CD14-positive monocyte (primary cell): ENCODE measurements around the gene GAS1. TPM values are rescaled to one million over a fixed set of nuclear protein-coding genes. Genes with fewer than 3 reads are reported as not detected.

ENCODE experiments used
- DNase-seq, 3 donors: peaks; one replicate each; pipeline ENCODE4 v3.0.0-alpha.2; 2011 to 2022
- H2AFZ ChIP-seq: 2 replicates; pipeline ENCODE4 v1.6.0; 2012; ENCODE audit warnings: mild to moderate bottlenecking, low read depth, low read length, inconsistent platforms; ENCODE audit not compliant: insufficient read depth, poor library complexity, severe bottlenecking
- H3K27ac ChIP-seq, 2 donors: 1 replicate in 1 of 2; 2 replicates in 1 of 2; pipeline ENCODE4 v1.5.1; 2012 to 2013; ENCODE audit warnings: low read length in 2 of 2, control low read depth in 1 of 2, inconsistent platforms in 1 of 2, low read depth in 1 of 2, mild to moderate bottlenecking in 1 of 2
- H3K27me3 ChIP-seq, 2 donors: one replicate each; pipeline versions ENCODE4 v1.6.0 to v1.6.1; 2011 to 2013; ENCODE audit warnings: low read length in 2 of 2; ENCODE audit not compliant: control insufficient read depth in 2 of 2, insufficient read depth in 2 of 2
- H3K36me3 ChIP-seq, 2 donors: replicated peaks in 1 of 2; 1 replicate in 1 of 2; 2 replicates in 1 of 2; pipeline versions ENCODE4 v1.5.1 to v1.6.1; 2012 to 2013; ENCODE audit warnings: low read length in 2 of 2, control low read depth in 1 of 2, inconsistent platforms in 1 of 2, mild to moderate bottlenecking in 1 of 2; ENCODE audit not compliant: insufficient read depth in 2 of 2, control insufficient read depth in 1 of 2
- H3K4me1 ChIP-seq, 2 donors: 1 replicate in 1 of 2; 2 replicates in 1 of 2; pipeline versions ENCODE4 v1.5.1 to v1.6.1; 2012 to 2013; ENCODE audit warnings: low read length in 2 of 2, control low read depth in 1 of 2, inconsistent platforms in 1 of 2, mild to moderate bottlenecking in 1 of 2, moderate library complexity in 1 of 2; ENCODE audit not compliant: insufficient read depth in 2 of 2, control insufficient read depth in 1 of 2
- H3K4me2 ChIP-seq: replicated peaks from 2 replicates; pipeline ENCODE3; 2012; ENCODE audit warnings: low read length, moderate library complexity, mild to moderate bottlenecking; ENCODE audit not compliant: poor library complexity, severe bottlenecking; ENCODE audit errors: extremely low read depth
- H3K4me3 ChIP-seq, 3 experiments: fragments of 200-600 bp in 1 of 3; sonication (generic) in 1 of 3; replicated peaks in 1 of 3; 1 replicate in 2 of 3; 2 replicates in 1 of 3; pipeline ENCODE4 v1.5.1; 2011 to 2013; ENCODE audit warnings: low read length in 3 of 3, mild to moderate bottlenecking in 3 of 3, control low read depth in 2 of 3, low read depth in 2 of 3, inconsistent platforms in 1 of 3, moderate library complexity in 1 of 3
- H3K79me2 ChIP-seq: 2 replicates; pipeline ENCODE4 v1.6.0; 2012; ENCODE audit warnings: mild to moderate bottlenecking, control low read depth, inconsistent platforms, low read length, moderate library complexity; ENCODE audit not compliant: insufficient read depth
- H3K9ac ChIP-seq: 2 replicates; pipeline ENCODE4 v1.6.0; 2017; ENCODE audit warnings: low read length, mild to moderate bottlenecking; ENCODE audit not compliant: insufficient read depth, poor library complexity, severe bottlenecking
- H3K9me3 ChIP-seq, 2 donors: replicated peaks in 1 of 2; 1 replicate in 1 of 2; 2 replicates in 1 of 2; pipeline versions ENCODE4 v1.5.1 to v1.6.1; 2012 to 2013; ENCODE audit warnings: low read length in 2 of 2, control low read depth in 1 of 2; ENCODE audit not compliant: control insufficient read depth in 1 of 2, insufficient read depth in 1 of 2
- H4K20me1 ChIP-seq: 2 replicates; pipeline ENCODE4 v1.6.0; 2012; ENCODE audit warnings: mild to moderate bottlenecking, low read length, control low read depth, moderate library complexity; ENCODE audit not compliant: insufficient read depth
- H3K27ac Mint-ChIP-seq, 7 donors: one replicate each; pipeline ENCODE4 v1.8.0; 2020; ENCODE audit warnings: mild to moderate bottlenecking in 7 of 7, mixed read lengths in 7 of 7, moderate library complexity in 6 of 7, inconsistent platforms in 2 of 7
- H3K27me3 Mint-ChIP-seq, 3 donors: one replicate each; pipeline ENCODE4 v1.8.0; 2021 to 2022; ENCODE audit warnings: low read depth in 3 of 3, mild to moderate bottlenecking in 3 of 3, mixed read lengths in 3 of 3, moderate library complexity in 3 of 3, inconsistent platforms in 1 of 3
- H3K36me3 Mint-ChIP-seq, 2 donors: one replicate each; pipeline ENCODE4 v1.8.0; 2020; ENCODE audit warnings: mixed read lengths in 2 of 2, inconsistent platforms in 1 of 2, mild to moderate bottlenecking in 1 of 2
- H3K4me1 Mint-ChIP-seq: one replicate; pipeline ENCODE4 v1.8.0; 2020; ENCODE audit warnings: mild to moderate bottlenecking, mixed read lengths
- H3K4me3 Mint-ChIP-seq, 2 donors: one replicate each; pipeline ENCODE4 v1.8.0; 2020; ENCODE audit warnings: mild to moderate bottlenecking in 2 of 2, mixed read lengths in 2 of 2, moderate library complexity in 1 of 2
- H3K9me3 Mint-ChIP-seq, 7 donors: one replicate each; pipeline ENCODE4 v1.8.0; 2020 to 2022; ENCODE audit warnings: mixed read lengths in 7 of 7, mild to moderate bottlenecking in 6 of 7, moderate library complexity in 6 of 7, inconsistent platforms in 2 of 7
- WGBS: methylation state at CpG from one replicate; pipeline ENCODE4 v1.1.5; 2013; ENCODE audit warnings: missing lambda C conversion rate; ENCODE audit not compliant: insufficient coverage; 5-methylcytosine and 5-hydroxymethylcytosine counted together
- intact Hi-C, 2 donors: fragments of 100-400 bp; cut with micrococcal nuclease; formaldehyde crosslinking; loops; one replicate each; pipeline versions ENCODE4 v1.15.0 to v1.15.1; 2023
- polyA plus RNA-seq, 3 donors: library from polyadenylated mRNA; depleted of rRNA in 1 of 3; unstranded in 2 of 3; stranded (reverse) in 1 of 3; fragments of 300-500 nt in 2 of 3; fragments of >200 nt in 1 of 3; fragmentation: Illumina TruSeq in 2 of 3; gene quantifications; 1 replicate in 2 of 3; 2 replicates in 1 of 3; pipeline ENCODE4 v1.2.3, GENCODE V29; 2012 to 2021
- TF ChIP-seq, protein P1 (sequence below): fragments of 200-600 bp; IDR thresholded peaks from one replicate; pipeline ENCODE4 v1.8.0; 2022; ENCODE audit warnings: antibody characterized with exemption, mild to moderate bottlenecking

Gene GAS1
- polyA plus RNA-seq, 3 donors, result 0.12 to 0.20 (median 0.18) TPM

DNA sequence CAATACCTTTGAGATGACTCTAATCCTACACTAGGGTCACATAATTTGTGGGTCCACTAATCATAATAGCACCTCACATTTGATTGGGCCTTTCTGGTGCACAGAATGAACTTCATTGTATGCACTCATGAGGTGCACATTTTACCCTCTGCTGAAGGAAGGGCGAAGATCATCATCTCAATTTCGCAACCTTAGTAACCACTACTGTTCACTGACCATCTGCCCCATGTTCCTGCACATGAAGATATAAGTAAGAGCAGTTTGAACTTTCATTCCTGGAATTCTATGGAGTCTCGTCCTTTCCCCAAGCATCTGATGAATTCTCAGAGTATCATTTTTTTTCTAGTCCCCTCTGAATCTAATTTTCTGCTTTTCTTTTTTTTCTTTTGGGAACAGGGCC, 21.2 kb downstream of the GAS1 start:
- WGBS, result 100% methylated on average over 1 of the region's 3 CpGs
- H3K9me3 Mint-ChIP-seq, result peaks cover 0 to 3% (median 0%) of the 10 kb centered on the region in 7 donors

DNA sequence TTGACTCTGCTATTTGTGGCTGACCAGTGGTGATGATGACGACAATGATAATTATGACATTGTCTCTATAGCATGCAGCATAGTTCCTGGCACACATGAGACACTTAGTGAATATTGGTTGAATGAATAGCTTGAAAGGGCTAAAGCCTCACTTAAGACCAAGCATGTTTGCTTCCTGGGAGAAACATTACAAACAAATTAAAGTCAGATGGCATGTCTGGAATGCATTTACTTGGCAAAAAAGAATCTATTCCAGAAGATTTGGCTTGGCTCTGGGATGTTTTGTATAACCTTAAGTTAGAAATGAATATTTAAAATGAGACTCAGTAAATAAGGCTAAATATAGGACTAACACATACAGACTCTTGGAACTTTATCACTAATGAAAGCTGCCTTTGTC, 21.6 kb downstream of the GAS1 start:
- Mint-ChIP-seq H3K27me3 (peaks cover 2 to 10% (median 6%) of the 10 kb centered on the region in 3 donors), H3K36me3 (no peaks in the 10 kb centered on the region), H3K9me3 (peaks cover 0 to 3% (median 0%) of the 10 kb centered on the region in 7 donors), H3K4me3 (no peak overlapping the region), H3K4me1 (no peaks in the 10 kb centered on the region), H3K27ac (peak overlapping the region in 1 of 7 donors; percentile 45)
- Histone ChIP-seq H3K36me3 (no peaks in the 10 kb centered on the region), H3K27me3 (no peaks in the 10 kb centered on the region), H3K4me2 (no peak overlapping the region), H3K4me1 (no peaks in the 10 kb centered on the region), H3K4me3 (no peak overlapping the region), H3K27ac (no peak overlapping the region), H3K79me2 (no peaks in the 10 kb centered on the region), H3K9me3 (no peaks in the 10 kb centered on the region), H4K20me1 (no peaks in the 10 kb centered on the region), H3K9ac (no peak overlapping the region), H2AFZ (no peak overlapping the region)
- TF ChIP-seq, protein P1, sequence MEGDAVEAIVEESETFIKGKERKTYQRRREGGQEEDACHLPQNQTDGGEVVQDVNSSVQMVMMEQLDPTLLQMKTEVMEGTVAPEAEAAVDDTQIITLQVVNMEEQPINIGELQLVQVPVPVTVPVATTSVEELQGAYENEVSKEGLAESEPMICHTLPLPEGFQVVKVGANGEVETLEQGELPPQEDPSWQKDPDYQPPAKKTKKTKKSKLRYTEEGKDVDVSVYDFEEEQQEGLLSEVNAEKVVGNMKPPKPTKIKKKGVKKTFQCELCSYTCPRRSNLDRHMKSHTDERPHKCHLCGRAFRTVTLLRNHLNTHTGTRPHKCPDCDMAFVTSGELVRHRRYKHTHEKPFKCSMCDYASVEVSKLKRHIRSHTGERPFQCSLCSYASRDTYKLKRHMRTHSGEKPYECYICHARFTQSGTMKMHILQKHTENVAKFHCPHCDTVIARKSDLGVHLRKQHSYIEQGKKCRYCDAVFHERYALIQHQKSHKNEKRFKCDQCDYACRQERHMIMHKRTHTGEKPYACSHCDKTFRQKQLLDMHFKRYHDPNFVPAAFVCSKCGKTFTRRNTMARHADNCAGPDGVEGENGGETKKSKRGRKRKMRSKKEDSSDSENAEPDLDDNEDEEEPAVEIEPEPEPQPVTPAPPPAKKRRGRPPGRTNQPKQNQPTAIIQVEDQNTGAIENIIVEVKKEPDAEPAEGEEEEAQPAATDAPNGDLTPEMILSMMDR, result no peak
- no peak for DNase-seq
- WGBS, result no CpG with 5 or more reads among the region's 1 CpG
- intact Hi-C loops, result no loop called here

More for the DNA sequence above, 21.2 kb downstream of the GAS1 start:
- no peaks in the 10 kb centered on the region for H4K20me1 ChIP-seq
- no peak overlapping the region for H2AFZ ChIP-seq
- intact Hi-C loops, result no loop called here
- H3K9ac ChIP-seq, result no peak overlapping the region
- no peak overlapping the region for H3K4me3 Mint-ChIP-seq
- H3K36me3 ChIP-seq, result no peaks in the 10 kb centered on the region
- H3K27me3 ChIP-seq, result no peaks in the 10 kb centered on the region
- TF ChIP-seq, protein P1, result no peak
- H3K4me1 Mint-ChIP-seq, result no peaks in the 10 kb centered on the region
- H3K9me3 ChIP-seq, result no peaks in the 10 kb centered on the region
- DNase-seq, result no peak
- H3K4me1 ChIP-seq, result no peaks in the 10 kb centered on the region
- no peaks in the 10 kb centered on the region for H3K79me2 ChIP-seq
- H3K36me3 Mint-ChIP-seq, result no peaks in the 10 kb centered on the region
- H3K27me3 Mint-ChIP-seq, result peaks cover 2 to 10% (median 6%) of the 10 kb centered on the region in 3 donors
- no peak overlapping the region for H3K4me2 ChIP-seq
- no peak overlapping the region for H3K4me3 ChIP-seq
- no peak overlapping the region for H3K27ac ChIP-seq
- peak overlapping the region in 1 of 7 donors; percentile 45 for H3K27ac Mint-ChIP-seq
